Right atrium auricular region (tissue), 2 donors: ENCODE data around the gene NDEL1. TPM values are rescaled to one million over a fixed set of nuclear protein-coding genes. Genes with fewer than 3 reads are reported as not detected.

Experiments used
- DNase-seq: peaks from one replicate; pipeline ENCODE4 v3.0.0-alpha.2; 2019; ENCODE audit warnings: low spot score
- H3K27ac ChIP-seq, 2 donors: fragments of 200-600 bp; sonication (generic); 1 replicate in 1 of 2; 2 replicates in 1 of 2; pipeline ENCODE4 v1.5.1; 2016 to 2019
- H3K27me3 ChIP-seq, 2 donors: fragments of 200-600 bp; sonication (generic); one replicate each; pipeline versions ENCODE4 v1.5.1 to v1.6.0; 2017 to 2019
- H3K36me3 ChIP-seq: fragments of 200-600 bp; sonication (generic); one replicate; pipeline ENCODE4 v1.5.1; 2016
- H3K4me1 ChIP-seq, 2 donors: fragments of 200-600 bp; sonication (generic); one replicate each; pipeline versions ENCODE4 v1.5.1 to v1.6.0; 2017 to 2019
- H3K4me3 ChIP-seq, 2 donors: fragments of 200-600 bp; sonication (generic); 1 replicate in 1 of 2; 2 replicates in 1 of 2; pipeline ENCODE4 v1.5.1; 2017 to 2019; ENCODE audit warnings: mild to moderate bottlenecking in 1 of 2, moderate library complexity in 1 of 2
- H3K9me3 ChIP-seq, 2 donors: fragments of 200-600 bp; sonication (generic); one replicate each; pipeline ENCODE4 v1.5.1; 2019
- CTCF ChIP-seq, 2 donors: fragments of 200-600 bp; sonication (generic); IDR thresholded peaks; one replicate each; pipeline ENCODE4 v1.5.1; 2019; ENCODE audit warnings: antibody characterized with exemption in 2 of 2
- total RNA-seq, 2 donors: library from RNA; depleted of rRNA; stranded (reverse); fragments of >200 nt; gene quantifications; one replicate each; pipeline ENCODE4 v1.1.0, GENCODE V29; 2016

NDEL1 gene
- total RNA-seq, 2 donors from 2014 or later = 34.9 to 38.7 TPM

GRCh38 chr17:8459831-8460230 is 24.1 kb downstream of the NDEL1 start:
- Histone ChIP-seq H3K4me1 (peaks cover 0 to 2% of the 10 kb centered on the region in 2 donors), H3K27ac (no peak overlapping the region), H3K4me3 (no peak overlapping the region), H3K36me3 (peaks cover 86% of the 10 kb centered on the region), H3K9me3 (no peaks in the 10 kb centered on the region), H3K27me3 (no peaks in the 10 kb centered on the region)
- TF ChIP-seq CTCF (IDR thresholded peaks at IDR 0.05) = no peak
- DNase-seq = no peak

GRCh38 chr17:8462564-8462963 is 26.9 kb downstream of the NDEL1 start:
- peaks cover 0 to 18% of the 10 kb centered on the region in 2 donors for H3K4me1 ChIP-seq
- TF ChIP-seq CTCF (IDR thresholded peaks at IDR 0.05) = no peak
- H3K27me3 ChIP-seq = no peaks in the 10 kb centered on the region
- no peaks in the 10 kb centered on the region for H3K9me3 ChIP-seq
- H3K36me3 ChIP-seq = peaks cover 73% of the 10 kb centered on the region
- H3K27ac ChIP-seq = no peak overlapping the region
- H3K4me3 ChIP-seq = no peak overlapping the region
- no peak for DNase-seq

- Histone ChIP-seq H3K4me3 (no peak overlapping the region), H3K27me3 (no peaks in the 10 kb centered on the region), H3K9me3 (no peaks in the 10 kb centered on the region), H3K27ac (no peak overlapping the region), H3K36me3 (peaks cover 73% of the 10 kb centered on the region), H3K4me1 (peaks cover 0 to 18% of the 10 kb centered on the region in 2 donors)
- no peak for DNase-seq
- TF ChIP-seq CTCF (IDR thresholded peaks at IDR 0.05) = no peak
These were observed 27.4 kb downstream of the NDEL1 start for GRCh38 chr17:8463099-8463498.

GRCh38 chr17:8464941-8465340 is 29.3 kb downstream of the NDEL1 start:
- Histone ChIP-seq H3K27ac (no peak overlapping the region), H3K9me3 (no peaks in the 10 kb centered on the region), H3K27me3 (no peaks in the 10 kb centered on the region), H3K4me3 (no peak overlapping the region), H3K36me3 (peaks cover 69% of the 10 kb centered on the region), H3K4me1 (peaks cover 0 to 27% of the 10 kb centered on the region in 2 donors)
- no peak for DNase-seq
- TF ChIP-seq CTCF (IDR thresholded peaks at IDR 0.05) = no peak

- Histone ChIP-seq H3K36me3 (peaks cover 65% of the 10 kb centered on the region), H3K9me3 (no peaks in the 10 kb centered on the region), H3K4me3 (no peak overlapping the region), H3K27ac (no peak overlapping the region), H3K4me1 (peaks cover 0 to 31% of the 10 kb centered on the region in 2 donors), H3K27me3 (no peaks in the 10 kb centered on the region)
- TF ChIP-seq CTCF (IDR thresholded peaks at IDR 0.05) = no peak
- no peak for DNase-seq
These were observed 29.7 kb downstream of the NDEL1 start for GRCh38 chr17:8465356-8465755.

GRCh38 chr17:8465759-8466158 is 30.1 kb downstream of the NDEL1 start:
- Histone ChIP-seq H3K9me3 (no peaks in the 10 kb centered on the region), H3K4me1 (peaks cover 0 to 35% of the 10 kb centered on the region in 2 donors), H3K27me3 (no peaks in the 10 kb centered on the region), H3K4me3 (no peak overlapping the region), H3K27ac (no peak overlapping the region), H3K36me3 (peaks cover 61% of the 10 kb centered on the region)
- no peak for DNase-seq
- no peak for TF ChIP-seq CTCF (IDR thresholded peaks at IDR 0.05)
